WTC11 (cell line): ENCODE results near the gene CAST. TPM values are rescaled to one million over a fixed set of nuclear protein-coding genes. Genes with fewer than 3 reads are reported as not detected.

Source experiments
- ATAC-seq: fragments of 200-7000 bp; cut with Tn5 transposase; 2 replicates; pipeline ENCODE4 v1.10.0; 2021; ENCODE audit warnings: mild to moderate bottlenecking, moderate library complexity
- CTCF ChIA-PET: fragments of 300-600 bp; sonication (Branson Sonifier 250); formaldehyde crosslinking; loops from one replicate; lab custom pipeline; 2021; ENCODE audit warnings: antibody characterized with exemption; lab: Charles Lee
- POLR2A ChIA-PET: fragments of 350-600 bp; sonication (Branson Sonifier 250); formaldehyde crosslinking; loops from one replicate; lab custom pipeline; 2021; ENCODE audit warnings: antibody characterized with exemption; lab: Charles Lee
- DNase-seq: peaks from one replicate; pipeline ENCODE4 v3.0.0; 2021; ENCODE audit warnings: low spot score
- H3K27ac Mint-ChIP-seq: 2 replicates; pipeline ENCODE4 v1.8.0; 2021; ENCODE audit warnings: mixed read lengths
- H3K27me3 Mint-ChIP-seq: 2 replicates; pipeline ENCODE4 v1.8.0; 2021; ENCODE audit warnings: low read depth, mild to moderate bottlenecking, moderate library complexity, mixed read lengths
- H3K36me3 Mint-ChIP-seq: 2 replicates; pipeline ENCODE4 v1.8.0; 2021; ENCODE audit warnings: mixed read lengths
- H3K4me1 Mint-ChIP-seq: 2 replicates; pipeline ENCODE4 v1.8.0; 2022; ENCODE audit warnings: mixed read lengths
- H3K4me3 Mint-ChIP-seq: 2 replicates; pipeline ENCODE4 v1.8.0; 2021; ENCODE audit warnings: mild to moderate bottlenecking, moderate library complexity, mixed read lengths
- H3K9me3 Mint-ChIP-seq: 2 replicates; pipeline ENCODE4 v1.8.0; 2021; ENCODE audit warnings: mixed read lengths
- E2F5 ChIP-seq: sonication (generic); formaldehyde crosslinking; IDR thresholded peaks from 2 replicates; pipeline ENCODE4 v1.8.1; 2022; ENCODE audit warnings: mild to moderate bottlenecking, moderate library complexity, missing genetic modification reagents
- EMX1 ChIP-seq: fragments of 250-450 bp; sonication (Bioruptor Pico); IDR thresholded peaks from 2 replicates; pipeline ENCODE4 v1.8.0; 2021; ENCODE audit warnings: mild to moderate bottlenecking
- ESRRA ChIP-seq: sonication (generic); formaldehyde crosslinking; IDR thresholded peaks from 2 replicates; pipeline ENCODE4 v1.8.1; 2022; ENCODE audit warnings: mild to moderate bottlenecking, missing genetic modification reagents, borderline replicate concordance
- FOXP1 ChIP-seq: sonication (generic); formaldehyde crosslinking; IDR thresholded peaks from 2 replicates; pipeline ENCODE4 v1.8.0; 2022; ENCODE audit warnings: missing genetic modification reagents, mild to moderate bottlenecking, moderate library complexity, borderline replicate concordance
- NFATC4 ChIP-seq: fragments of 250-450 bp; sonication (Bioruptor Pico); IDR thresholded peaks from 2 replicates; pipeline ENCODE4 v1.9.0; 2021; ENCODE audit warnings: mild to moderate bottlenecking
- NFYB ChIP-seq: sonication (generic); formaldehyde crosslinking; conservative IDR thresholded peaks from 2 replicates; pipeline ENCODE4 v1.8.0; 2022; ENCODE audit warnings: low read depth, missing genetic modification reagents
- PRDM15 ChIP-seq: sonication (generic); formaldehyde crosslinking; IDR thresholded peaks from 2 replicates; pipeline ENCODE4 v1.8.0; 2022; ENCODE audit warnings: missing genetic modification reagents
- SMAD3 ChIP-seq: sonication (generic); formaldehyde crosslinking; IDR thresholded peaks from 2 replicates; pipeline ENCODE4 v1.8.0; 2022; ENCODE audit warnings: missing genetic modification reagents, mild to moderate bottlenecking, borderline replicate concordance
- SOX15 ChIP-seq: fragments of 250-450 bp; sonication (Bioruptor Pico); IDR thresholded peaks from 2 replicates; pipeline ENCODE4 v1.9.0; 2021; ENCODE audit warnings: mild to moderate bottlenecking
- TEAD4 ChIP-seq: sonication (generic); formaldehyde crosslinking; IDR thresholded peaks from 2 replicates; pipeline ENCODE4 v1.8.0; 2022; ENCODE audit warnings: mild to moderate bottlenecking, missing genetic modification reagents
- TP53 ChIP-seq: sonication (generic); formaldehyde crosslinking; IDR thresholded peaks from 2 replicates; pipeline ENCODE4 v1.8.1; 2023; ENCODE audit warnings: mild to moderate bottlenecking, missing genetic modification reagents
- ZMAT4 ChIP-seq: fragments of 250-450 bp; sonication (Bioruptor Pico); IDR thresholded peaks from 2 replicates; pipeline ENCODE4 v1.9.0; 2021; ENCODE audit warnings: mild to moderate bottlenecking
- ZNF121 ChIP-seq: sonication (generic); formaldehyde crosslinking; IDR thresholded peaks from 2 replicates; pipeline ENCODE4 v1.8.0; 2023; ENCODE audit warnings: missing genetic modification reagents
- ZNF138 ChIP-seq: sonication (generic); formaldehyde crosslinking; conservative IDR thresholded peaks from 2 replicates; pipeline ENCODE4 v1.8.1; 2022; ENCODE audit warnings: mild to moderate bottlenecking, moderate library complexity, missing genetic modification reagents
- ZNF263 ChIP-seq: sonication (generic); formaldehyde crosslinking; IDR thresholded peaks from 2 replicates; pipeline ENCODE4 v1.8.1; 2022; ENCODE audit warnings: low read depth, mild to moderate bottlenecking, moderate library complexity, missing genetic modification reagents
- ZNF317 ChIP-seq: sonication (generic); formaldehyde crosslinking; IDR thresholded peaks from 2 replicates; pipeline ENCODE4 v1.8.1; 2023; ENCODE audit warnings: low read depth, mild to moderate bottlenecking, moderate library complexity, missing genetic modification reagents, borderline replicate concordance
- ZNF416 ChIP-seq: fragments of 250-450 bp; sonication (Bioruptor Pico); IDR thresholded peaks from 2 replicates; pipeline ENCODE4 v1.9.0; 2021; ENCODE audit warnings: mild to moderate bottlenecking, inconsistent platforms
- ZNF425 ChIP-seq: fragments of 250-450 bp; sonication (Bioruptor Pico); conservative IDR thresholded peaks from 2 replicates; pipeline ENCODE4 v1.9.0; 2021; ENCODE audit warnings: mild to moderate bottlenecking
- ZNF532 ChIP-seq: fragments of 250-450 bp; sonication (Bioruptor Pico); IDR thresholded peaks from 2 replicates; pipeline ENCODE4 v1.9.0; 2021; ENCODE audit warnings: mild to moderate bottlenecking, borderline replicate concordance
- total RNA-seq: library from RNA; stranded (reverse); gene quantifications from 3 replicates; pipeline ENCODE4 v1.2.3, GENCODE V29; 2021
- TF ChIP-seq, protein P1 (sequence below): sonication (generic); formaldehyde crosslinking; IDR thresholded peaks from 2 replicates; pipeline ENCODE4 v1.8.1; 2023; ENCODE audit warnings: mild to moderate bottlenecking, missing genetic modification reagents
- TF ChIP-seq, protein P2 (sequence below): sonication (generic); formaldehyde crosslinking; conservative IDR thresholded peaks from 2 replicates; pipeline ENCODE4 v1.8.1; 2022; ENCODE audit warnings: mild to moderate bottlenecking, missing genetic modification reagents

Gene CAST
- total RNA-seq, 1 experiment from 2014 or later: 40.0 TPM

GRCh38 chr5:96668725-96669124 lies 6.5 kb downstream of the CAST start (continued):
- TF ChIP-seq ZNF425 (CRISPR knock-in tag): no peak
- TF ChIP-seq EMX1 (CRISPR knock-in tag): no peak
- TF ChIP-seq FOXP1: no peak

GRCh38 chr5:96669909-96670308 lies 7.7 kb downstream of the CAST start:
- ChIA-PET CTCF (no interaction called here), POLR2A (no interaction called here)
- H3K9me3 Mint-ChIP-seq: no peaks in the 10 kb centered on the region
- H3K27ac Mint-ChIP-seq: no peak overlapping the region
- H3K27me3 Mint-ChIP-seq: peaks cover 5% of the 10 kb centered on the region
- peaks cover 3% of the 10 kb centered on the region for H3K4me1 Mint-ChIP-seq
- DNase-seq (no peak), ATAC-seq (no peak)
- no peak overlapping the region for H3K4me3 Mint-ChIP-seq
- no peaks in the 10 kb centered on the region for H3K36me3 Mint-ChIP-seq
- no peak for TF ChIP-seq ESRRA

DNA sequence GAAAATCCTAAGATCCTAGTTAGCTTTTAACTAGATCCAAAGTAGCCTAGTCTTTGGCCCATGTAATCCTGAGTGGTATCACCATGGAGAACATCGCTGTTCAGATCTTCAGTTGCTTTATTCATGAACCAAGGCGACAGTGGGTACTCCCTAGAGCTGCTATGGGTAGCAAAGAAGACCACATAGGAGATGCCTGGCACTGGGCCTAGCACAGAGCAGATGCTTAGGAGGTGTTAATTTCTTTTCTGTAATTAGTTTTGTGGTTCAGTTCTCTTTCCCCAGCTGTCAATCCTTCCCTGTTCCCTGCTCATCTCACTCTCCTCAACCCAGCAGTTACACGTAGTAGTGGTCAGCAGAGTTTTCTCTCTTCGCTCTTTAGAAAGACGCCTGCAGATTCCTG lies 9.3 kb downstream of the CAST start:
- H3K27me3 Mint-ChIP-seq: no peaks in the 10 kb centered on the region
- no peak for TF ChIP-seq ZNF317 (CRISPR knock-in tag)
- no peak for TF ChIP-seq ZNF532 (CRISPR knock-in tag)
- TF ChIP-seq ZNF263: no peak
- no peak for TF ChIP-seq TEAD4 (CRISPR knock-in tag)
- no peak for TF ChIP-seq NFATC4 (CRISPR knock-in tag)
- TF ChIP-seq, protein P1, sequence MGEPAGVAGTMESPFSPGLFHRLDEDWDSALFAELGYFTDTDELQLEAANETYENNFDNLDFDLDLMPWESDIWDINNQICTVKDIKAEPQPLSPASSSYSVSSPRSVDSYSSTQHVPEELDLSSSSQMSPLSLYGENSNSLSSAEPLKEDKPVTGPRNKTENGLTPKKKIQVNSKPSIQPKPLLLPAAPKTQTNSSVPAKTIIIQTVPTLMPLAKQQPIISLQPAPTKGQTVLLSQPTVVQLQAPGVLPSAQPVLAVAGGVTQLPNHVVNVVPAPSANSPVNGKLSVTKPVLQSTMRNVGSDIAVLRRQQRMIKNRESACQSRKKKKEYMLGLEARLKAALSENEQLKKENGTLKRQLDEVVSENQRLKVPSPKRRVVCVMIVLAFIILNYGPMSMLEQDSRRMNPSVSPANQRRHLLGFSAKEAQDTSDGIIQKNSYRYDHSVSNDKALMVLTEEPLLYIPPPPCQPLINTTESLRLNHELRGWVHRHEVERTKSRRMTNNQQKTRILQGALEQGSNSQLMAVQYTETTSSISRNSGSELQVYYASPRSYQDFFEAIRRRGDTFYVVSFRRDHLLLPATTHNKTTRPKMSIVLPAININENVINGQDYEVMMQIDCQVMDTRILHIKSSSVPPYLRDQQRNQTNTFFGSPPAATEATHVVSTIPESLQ: no peak
- TF ChIP-seq TP53: no peak
- no peak for TF ChIP-seq SMAD3 (CRISPR knock-in tag)
- no peak for TF ChIP-seq E2F5
- no peak for TF ChIP-seq ESRRA
- TF ChIP-seq ZNF138 (CRISPR knock-in tag): no peak
- TF ChIP-seq ZNF121: no peak
- TF ChIP-seq NFYB (CRISPR knock-in tag): no peak
- TF ChIP-seq, protein P2, sequence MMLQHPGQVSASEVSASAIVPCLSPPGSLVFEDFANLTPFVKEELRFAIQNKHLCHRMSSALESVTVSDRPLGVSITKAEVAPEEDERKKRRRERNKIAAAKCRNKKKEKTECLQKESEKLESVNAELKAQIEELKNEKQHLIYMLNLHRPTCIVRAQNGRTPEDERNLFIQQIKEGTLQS: no peak
- TF ChIP-seq ZMAT4 (CRISPR knock-in tag): no peak
- TF ChIP-seq PRDM15: no peak
- no peak for TF ChIP-seq SOX15 (CRISPR knock-in tag)
- TF ChIP-seq ZNF416 (CRISPR knock-in tag): no peak

More for the DNA sequence above, 9.3 kb downstream of the CAST start:
- ChIA-PET CTCF (interaction anchor here (1.2 kb wide), 1 partner anchor 327 kb away, joined by 3 read pairs; no protein-coding TSS in a partner anchor), POLR2A (no interaction called here)
- Mint-ChIP-seq H3K4me3 (no peak overlapping the region), H3K36me3 (no peaks in the 10 kb centered on the region), H3K27ac (no peak overlapping the region), H3K9me3 (no peaks in the 10 kb centered on the region), H3K4me1 (peaks cover 3% of the 10 kb centered on the region)
- no peak for DNase-seq
- ATAC-seq: no peak
